KBM-7 (cell line): Measurements from ENCODE around the gene PHACTR2.
A peak's percentile ranks its signal among the peaks of the same experiment; 100 is the strongest.
"Not testable (repeated sequence)": the region's sequence is repeated elsewhere in the genome, so short reads cannot be mapped to it uniquely, and the experiment has no call there.

Source experiments
- DNase-seq: peaks from one replicate; pipeline ENCODE4 v3.0.0-alpha.2; 2015
- in situ Hi-C: fragments of 300-500 bp; cut with MboI; formaldehyde crosslinking; loops from 2 replicates; pipeline ENCODE4 v1.14.3; 2020; ENCODE audit warnings: low sequenced_read_pairs, low pct_unique_long_range_greater_than_20kb, mixed read lengths

Gene PHACTR2

GRCh38 chr6:143836150-143836549 lies 158.4 kb downstream of the PHACTR2 start:
- in situ Hi-C loops: no loop called here
- DNase-seq: no peak

GRCh38 chr6:143838395-143838794 lies 160.6 kb downstream of the PHACTR2 start:
- DNase-seq: no peak
- in situ Hi-C loops: no loop called here

GRCh38 chr6:143839196-143839595 lies 161.4 kb downstream of the PHACTR2 start:
- DNase-seq: no peak
- in situ Hi-C loops: no loop called here

- in situ Hi-C loops: no loop called here
- DNase-seq: no peak
Measured at GRCh38 chr6:143840595-143841265, 163.0 kb downstream of the PHACTR2 start.

GRCh38 chr6:143842461-143842901 lies 164.7 kb downstream of the PHACTR2 start:
- DNase-seq: no peak
- in situ Hi-C loops: no loop called here

GRCh38 chr6:143842902-143843676 lies 165.3 kb downstream of the PHACTR2 start, which contains the start of gene LTV1:
Gene LTV1, plus strand, starts transcription at chr6:143843338. Its CDS starts 140 bp downstream, at chr6:143843478.
- peak; percentile 96 for DNase-seq
- in situ Hi-C loops: no loop called here

GRCh38 chr6:143843677-143843999 lies 165.9 kb downstream of the PHACTR2 start:
- in situ Hi-C loops: no loop called here
- DNase-seq: peak; percentile 68

- no peak for DNase-seq
- in situ Hi-C loops: no loop called here
Measured at GRCh38 chr6:143844006-143844405, 166.2 kb downstream of the PHACTR2 start.

GRCh38 chr6:143845033-143845432 lies 167.3 kb downstream of the PHACTR2 start:
- DNase-seq: no peak
- in situ Hi-C loops: no loop called here

- in situ Hi-C loops, DNase-seq: not testable (repeated sequence)
Measured at GRCh38 chr6:143851706-143852105, 173.9 kb downstream of the PHACTR2 start.

- in situ Hi-C loops, DNase-seq: not testable (repeated sequence)
Measured at GRCh38 chr6:143855057-143855456, 177.3 kb downstream of the PHACTR2 start.

GRCh38 chr6:143856762-143857161 lies 179.0 kb downstream of the PHACTR2 start:
- DNase-seq, in situ Hi-C loops: not testable (repeated sequence)

- DNase-seq: no peak
- in situ Hi-C loops: no loop called here
Measured at GRCh38 chr6:143857651-143858050, 179.9 kb downstream of the PHACTR2 start.

GRCh38 chr6:143859891-143860660 lies 182.3 kb downstream of the PHACTR2 start:
- no peak for DNase-seq
- in situ Hi-C loops: no loop called here

- in situ Hi-C loops: no loop called here
- no peak for DNase-seq
Measured at GRCh38 chr6:143863771-143864170, 186.0 kb downstream of the PHACTR2 start.

GRCh38 chr6:143864234-143864633 lies 186.5 kb downstream of the PHACTR2 start, which contains the start of gene ZC2HC1B:
Gene ZC2HC1B, plus strand, starts transcription at chr6:143864474. Its CDS starts 66 bp downstream, at chr6:143864540.
- in situ Hi-C loops: no loop called here
- no peak for DNase-seq

GRCh38 chr6:143867236-143867635 lies 189.5 kb downstream of the PHACTR2 start:
- in situ Hi-C loops: no loop called here
- no peak for DNase-seq

GRCh38 chr6:143868808-143869207 lies 191.0 kb downstream of the PHACTR2 start:
- DNase-seq, in situ Hi-C loops: not testable (repeated sequence)

- DNase-seq, in situ Hi-C loops: not testable (repeated sequence)
Measured at GRCh38 chr6:143871202-143871730, 193.5 kb downstream of the PHACTR2 start.
